T-helper 9 cell (primary cell): ENCODE measurements around the gene CMTM1.

ENCODE experiments used
- DNase-seq: peaks from one replicate; pipeline ENCODE4 v3.0.0-alpha.2; 2020

Gene CMTM1

GRCh38 chr16:66539623-66540469, 26.4 kb upstream of the CMTM1 start:
- DNase-seq = no peak

DNA sequence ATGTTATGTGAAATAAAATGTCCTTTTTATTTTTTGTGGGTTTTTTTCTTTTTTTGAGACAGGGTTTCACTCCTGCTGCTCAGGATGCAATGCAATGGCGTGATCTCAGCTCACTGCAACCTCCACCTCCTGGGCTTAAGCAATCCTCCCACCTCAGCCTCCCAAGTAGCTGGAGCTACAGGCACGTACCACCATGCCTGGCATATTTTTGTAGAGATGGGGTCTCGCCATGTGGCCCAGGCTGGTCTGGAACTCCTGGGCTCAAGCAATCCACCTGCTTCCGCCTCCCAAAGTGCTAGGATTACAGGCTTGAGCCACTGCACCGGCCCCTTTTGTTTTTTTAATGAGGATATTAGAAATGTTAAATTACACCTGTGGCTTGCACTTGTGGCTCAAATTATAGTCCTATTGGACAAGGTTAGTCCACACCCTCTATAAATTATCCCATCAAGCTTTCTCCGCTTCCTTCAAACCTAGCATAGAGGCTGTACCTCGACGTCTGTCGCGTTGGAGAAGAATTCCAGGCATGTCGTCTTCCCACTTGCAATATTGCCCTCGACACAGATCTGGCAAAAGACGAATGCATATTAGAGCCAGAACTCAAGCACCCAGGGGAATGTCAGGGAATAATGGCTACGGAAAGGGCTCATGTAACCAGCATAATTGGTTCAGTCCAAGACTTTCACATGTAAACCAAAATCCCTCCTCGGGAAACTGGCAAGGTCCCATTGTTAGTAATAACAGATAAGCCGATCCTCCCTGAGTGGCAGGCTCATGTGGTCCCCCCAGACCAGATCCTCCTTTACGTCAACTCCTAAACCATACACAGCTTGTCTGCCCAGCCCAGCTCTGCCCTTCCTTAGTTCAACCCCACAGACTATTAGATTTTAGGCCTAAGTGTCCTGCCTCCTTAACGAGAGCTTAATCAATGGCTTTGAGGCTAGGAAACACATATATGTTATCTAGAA, 24.6 kb upstream of the CMTM1 start:
- no peak for DNase-seq

- DNase-seq = no peak
Measured at GRCh38 chr16:66542396-66542795, 23.8 kb upstream of the CMTM1 start.

DNA sequence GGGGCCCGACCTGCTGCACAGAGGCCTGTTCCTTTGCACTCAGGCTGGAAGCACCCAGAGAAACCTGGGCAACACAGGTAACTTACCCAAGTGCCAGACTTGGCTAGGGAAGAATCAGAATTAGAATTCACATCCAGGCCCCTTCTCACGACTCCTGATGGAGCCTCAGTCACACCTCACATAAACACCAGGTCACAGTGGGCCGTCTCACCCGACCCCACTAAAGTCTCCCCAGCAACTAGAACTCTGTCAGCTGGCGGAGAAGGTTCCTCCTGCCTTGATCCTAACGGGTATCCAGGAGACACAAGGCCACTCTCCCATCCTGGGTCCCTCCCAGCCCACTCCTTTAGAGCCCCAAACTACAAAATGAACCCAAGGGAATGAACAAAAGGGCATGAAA, 22.7 kb upstream of the CMTM1 start:
- DNase-seq = no peak

DNA sequence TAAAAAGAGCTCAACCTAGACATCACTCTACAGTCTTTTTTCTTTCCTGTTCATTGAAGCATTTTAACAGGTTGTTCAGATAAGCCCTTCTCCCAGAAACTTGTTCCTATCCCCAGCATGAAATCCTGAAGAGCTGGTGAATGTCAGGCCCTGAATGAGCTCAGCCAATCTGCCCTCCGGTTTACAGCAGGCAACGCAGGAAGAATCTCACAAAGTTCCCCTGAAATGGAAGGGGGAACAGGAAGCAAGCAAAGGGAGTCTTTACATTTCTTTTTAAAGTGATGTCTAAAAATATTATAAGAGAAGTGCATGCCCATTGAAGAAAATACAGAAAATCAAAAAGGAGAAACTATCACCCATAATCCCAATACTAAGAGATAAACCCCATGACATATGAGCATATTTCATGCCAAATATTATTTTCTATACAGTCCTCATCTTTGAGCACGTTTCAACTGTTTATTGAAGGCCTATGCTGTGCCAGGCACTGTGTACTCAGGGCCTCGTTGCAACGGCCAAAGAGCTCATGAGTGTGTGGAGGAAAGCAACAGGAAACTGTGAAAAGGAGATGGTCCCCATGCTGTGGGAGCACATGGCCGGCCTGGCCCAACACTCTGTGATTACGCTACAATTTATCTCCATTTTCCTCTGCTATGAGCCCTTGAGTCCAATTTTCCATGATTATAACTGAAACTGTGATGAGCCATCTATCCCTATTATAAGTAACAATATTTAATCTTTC, 22.1 kb upstream of the CMTM1 start:
- DNase-seq = no peak

GRCh38 chr16:66547101-66547989, 18.9 kb upstream of the CMTM1 start:
- no peak for DNase-seq

- no peak for DNase-seq
Measured at GRCh38 chr16:66548068-66548467, 18.2 kb upstream of the CMTM1 start.

DNA sequence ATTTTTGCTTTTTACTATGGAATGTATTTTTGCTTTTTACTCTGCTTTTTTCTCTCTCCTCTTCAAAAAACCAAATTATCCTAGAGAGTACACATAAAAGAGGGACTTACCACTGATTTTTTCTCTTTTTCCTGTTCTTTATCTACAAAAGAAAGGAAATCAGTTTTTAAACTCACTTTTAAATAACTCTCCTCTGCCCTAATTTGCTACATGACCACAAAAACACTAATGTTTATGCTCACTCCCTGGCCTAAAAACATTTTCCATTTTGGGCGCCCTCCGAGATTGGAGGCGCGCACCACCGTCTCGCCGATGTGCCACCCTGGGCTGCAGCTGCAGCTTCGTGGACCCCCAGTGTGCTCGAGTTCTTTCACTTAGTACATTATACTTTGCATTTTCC, 17.4 kb upstream of the CMTM1 start:
- DNase-seq = no peak

GRCh38 chr16:66549284-66550131, 16.7 kb upstream of the CMTM1 start, which contains the start of gene TK2:
Gene TK2 (minus strand): TSS chr16:66550122. CDS start chr16:66550061, 61 bp downstream.
- peak; percentile 38 for DNase-seq

GRCh38 chr16:66551348-66551759, 14.9 kb upstream of the CMTM1 start:
- DNase-seq = peak; percentile 46

DNA sequence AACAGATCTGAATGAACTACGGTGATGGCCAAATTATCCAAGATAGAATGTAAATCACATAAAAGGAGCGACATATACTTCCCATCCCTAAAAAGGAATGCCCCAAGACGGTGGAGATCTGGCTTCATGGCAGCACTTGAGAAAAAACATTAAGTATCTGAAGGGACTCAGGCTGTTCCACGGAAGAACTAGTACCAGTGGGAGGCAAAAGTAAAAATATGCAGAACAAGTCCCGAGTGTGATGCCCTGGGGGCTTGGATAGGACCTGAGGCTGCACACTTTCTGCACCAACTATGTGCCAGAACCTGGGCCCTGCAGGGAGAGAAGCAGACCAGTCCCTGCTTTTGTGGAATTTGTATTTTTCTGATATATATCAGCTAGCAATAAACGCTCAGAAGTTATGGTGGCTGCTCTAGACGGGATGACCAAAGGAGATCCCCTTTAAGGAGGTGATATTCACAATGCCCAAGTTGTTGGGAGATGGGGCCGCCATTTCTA, 14.4 kb upstream of the CMTM1 start:
- DNase-seq = no peak

DNA sequence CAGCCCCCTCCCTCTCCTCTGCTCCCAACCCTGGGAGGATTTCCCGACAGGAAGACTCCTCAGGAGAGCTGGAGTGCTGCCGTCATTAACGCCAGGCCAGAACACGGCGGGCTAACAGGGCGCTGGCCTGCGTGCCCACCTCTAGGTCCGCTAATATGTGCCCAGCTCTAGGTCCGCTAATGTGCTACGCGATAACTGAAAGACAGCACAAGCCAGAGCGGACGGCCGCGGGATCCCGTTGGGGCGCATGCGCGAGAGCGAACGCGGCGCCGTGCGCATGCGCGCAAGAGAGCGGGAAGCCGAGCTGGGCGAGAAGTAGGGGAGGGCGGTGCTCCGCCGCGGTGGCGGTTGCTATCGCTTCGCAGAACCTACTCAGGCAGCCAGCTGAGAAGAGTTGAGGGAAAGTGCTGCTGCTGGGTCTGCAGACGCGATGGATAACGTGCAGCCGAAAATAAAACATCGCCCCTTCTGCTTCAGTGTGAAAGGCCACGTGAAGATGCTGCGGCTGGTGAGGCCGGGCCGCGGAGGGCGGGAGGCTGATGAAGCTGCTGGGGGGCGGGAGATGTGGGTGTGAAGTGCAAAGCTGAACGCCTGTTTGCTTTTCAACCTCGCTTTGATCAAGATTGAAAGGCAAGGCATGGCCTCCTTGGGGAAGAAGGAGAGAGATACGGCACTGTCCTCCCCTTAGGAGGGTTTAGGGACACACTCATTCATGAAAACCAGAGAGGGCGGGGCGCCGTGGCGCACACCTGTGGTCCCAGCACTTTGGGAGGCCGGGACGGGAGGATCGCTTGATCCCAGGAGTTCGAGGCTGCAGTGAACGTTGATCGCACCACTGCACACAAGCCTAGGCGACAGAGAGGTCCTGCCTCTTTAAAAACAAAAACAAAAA, 13.7 kb upstream of the CMTM1 start, which contains the start of gene CKLF:
CKLF (plus strand) TSS at position 291 of the 892 bp plus-strand sequence; CDS start at position 431, 140 bp downstream.
- DNase-seq = peak; percentile 83

- DNase-seq = no peak
Measured at GRCh38 chr16:66553223-66553622, 13.0 kb upstream of the CMTM1 start.

DNA sequence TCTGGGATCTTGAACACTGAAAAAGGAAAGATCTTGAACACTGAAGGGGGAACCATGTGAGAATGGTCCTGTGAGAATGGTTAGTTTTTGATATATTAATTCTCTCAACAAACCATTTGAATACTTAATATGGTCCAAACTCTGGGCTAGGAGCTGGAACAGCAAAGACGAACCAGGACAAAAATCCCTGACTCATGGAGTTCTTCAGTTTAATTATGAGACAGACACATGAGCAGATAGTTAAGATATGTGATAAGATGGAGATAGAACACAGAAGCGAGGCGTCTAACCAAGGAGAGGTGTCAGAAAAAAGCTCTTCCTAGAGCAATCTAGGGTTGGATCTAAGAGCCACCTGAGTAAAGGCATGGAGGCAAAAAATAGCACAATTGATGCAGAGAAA, 12.2 kb upstream of the CMTM1 start:
- no peak for DNase-seq

DNA sequence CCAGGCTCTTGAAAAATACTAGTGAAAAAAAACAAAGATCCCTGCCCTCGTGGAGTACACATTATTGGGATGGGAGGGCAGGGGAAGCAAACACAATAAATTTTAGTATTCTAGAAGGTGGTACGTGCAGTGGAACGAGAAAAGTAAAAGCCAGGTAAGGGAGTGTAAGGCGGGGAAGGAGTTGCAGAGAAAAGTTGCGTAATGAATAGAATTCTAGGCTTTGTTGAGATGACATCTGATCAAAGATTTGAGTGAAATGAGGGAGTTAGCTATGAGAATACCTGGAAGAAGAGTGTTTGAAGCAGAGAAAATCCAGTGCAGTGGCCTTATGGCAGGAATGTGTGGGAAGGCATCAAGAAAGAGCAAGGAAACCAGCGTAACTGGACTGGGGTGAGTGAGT, 11.7 kb upstream of the CMTM1 start:
- DNase-seq = no peak

GRCh38 chr16:66560107-66560506, 6.1 kb upstream of the CMTM1 start:
- no peak for DNase-seq

- no peak for DNase-seq
Measured at GRCh38 chr16:66561381-66562080, 4.7 kb upstream of the CMTM1 start.

- no peak for DNase-seq
Measured at GRCh38 chr16:66562409-66562808, 3.8 kb upstream of the CMTM1 start.

- DNase-seq = no peak
Measured at GRCh38 chr16:66562986-66563385, 3.3 kb upstream of the CMTM1 start.
